GM18909 (cell line): ENCODE measurements around the gene SPDEF.

Source experiments
- ATAC-seq: cut with Tn5 transposase; IDR thresholded peaks from one replicate; pipeline ENCODE4 v1.9.1; 2021; ENCODE audit warnings: mild to moderate bottlenecking; ENCODE audit not compliant: unreplicated experiment, poor library complexity

Gene SPDEF

DNA sequence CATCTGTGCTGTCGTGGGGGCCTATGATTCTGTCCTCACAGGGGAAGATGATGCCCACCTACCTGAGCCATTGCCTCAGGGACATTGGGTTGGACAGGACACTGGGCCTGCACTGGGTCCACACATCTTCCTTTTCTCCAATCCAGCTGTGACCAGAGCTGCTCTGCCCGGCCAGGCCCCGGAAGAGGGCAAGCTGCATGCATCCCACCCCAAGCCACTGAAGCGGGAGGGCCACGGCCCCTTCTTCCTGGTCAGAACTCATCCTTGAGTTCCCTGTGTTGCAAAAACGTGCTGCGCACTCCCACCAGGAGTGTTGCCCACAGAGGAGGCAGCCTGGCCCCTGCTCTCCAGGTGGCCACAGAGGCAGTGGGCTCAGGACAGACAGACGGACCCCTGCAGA, 38.2 kb downstream of the SPDEF start:
- ATAC-seq = no peak

DNA sequence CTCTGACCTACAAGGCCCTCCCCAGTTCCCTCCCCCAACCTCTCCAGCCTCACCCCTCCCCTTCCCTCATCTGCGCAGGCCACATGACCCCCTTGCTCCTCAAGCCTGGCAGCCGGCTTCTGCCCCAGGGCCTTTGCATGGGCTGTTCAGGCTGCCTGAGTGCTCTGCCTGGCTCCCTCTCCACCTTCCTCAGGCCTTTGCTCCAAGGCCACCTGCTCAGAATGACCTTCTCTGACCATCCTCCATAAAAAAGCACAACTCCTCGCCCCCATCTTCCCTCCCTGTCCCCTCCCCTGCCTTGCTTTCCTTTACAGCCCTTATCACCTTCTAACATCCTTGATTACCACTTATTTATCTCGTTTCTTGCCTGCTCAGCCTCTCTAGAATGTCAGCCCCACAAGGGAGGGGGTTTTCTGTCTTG, 38.7 kb downstream of the SPDEF start:
- ATAC-seq = no peak

DNA sequence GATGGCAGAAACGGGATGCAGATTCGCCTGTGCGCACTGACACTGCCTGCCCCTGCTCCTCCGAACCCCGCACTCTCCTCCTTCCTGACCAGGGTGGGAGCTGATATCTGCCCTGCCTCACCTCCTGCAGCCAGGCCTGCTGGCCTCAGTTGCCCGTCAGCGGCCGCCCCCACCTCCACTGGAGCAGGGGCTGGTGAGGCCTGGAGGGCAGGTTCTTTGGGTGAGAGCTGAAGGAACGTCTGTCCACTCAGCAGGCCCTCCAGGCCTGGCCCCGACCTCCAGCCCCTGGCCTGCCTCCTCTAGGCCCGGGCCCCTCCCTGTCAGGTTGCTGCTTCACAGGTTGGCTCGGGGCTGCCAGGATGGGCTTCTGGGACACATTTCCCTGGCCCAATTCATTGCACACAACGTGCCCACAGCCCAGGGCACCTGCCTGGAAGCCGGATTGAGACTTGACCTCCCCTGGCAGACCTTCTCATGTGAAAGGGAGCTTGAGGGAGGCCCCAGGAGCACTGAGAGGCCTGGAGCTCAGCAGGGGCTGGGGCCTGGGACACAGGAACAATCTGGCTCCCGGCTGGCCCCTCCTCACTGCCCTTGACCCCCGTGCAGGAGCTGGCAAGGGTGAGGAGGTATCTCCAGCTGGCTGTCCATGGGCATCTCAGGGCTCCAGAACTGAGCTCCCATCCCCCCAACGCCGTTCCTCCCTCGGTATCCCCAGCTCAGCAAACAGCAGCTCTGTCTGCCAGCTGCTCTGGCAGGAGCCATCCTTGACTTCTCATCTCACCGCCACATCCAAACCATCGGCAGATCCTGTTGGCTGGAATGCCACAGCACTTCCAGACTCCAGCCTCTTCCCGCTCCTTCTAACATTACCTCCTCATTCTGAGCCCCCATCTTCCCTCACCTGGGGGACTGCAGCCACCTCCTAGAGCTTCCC, 39.5 kb downstream of the SPDEF start:
- no peak for ATAC-seq

DNA sequence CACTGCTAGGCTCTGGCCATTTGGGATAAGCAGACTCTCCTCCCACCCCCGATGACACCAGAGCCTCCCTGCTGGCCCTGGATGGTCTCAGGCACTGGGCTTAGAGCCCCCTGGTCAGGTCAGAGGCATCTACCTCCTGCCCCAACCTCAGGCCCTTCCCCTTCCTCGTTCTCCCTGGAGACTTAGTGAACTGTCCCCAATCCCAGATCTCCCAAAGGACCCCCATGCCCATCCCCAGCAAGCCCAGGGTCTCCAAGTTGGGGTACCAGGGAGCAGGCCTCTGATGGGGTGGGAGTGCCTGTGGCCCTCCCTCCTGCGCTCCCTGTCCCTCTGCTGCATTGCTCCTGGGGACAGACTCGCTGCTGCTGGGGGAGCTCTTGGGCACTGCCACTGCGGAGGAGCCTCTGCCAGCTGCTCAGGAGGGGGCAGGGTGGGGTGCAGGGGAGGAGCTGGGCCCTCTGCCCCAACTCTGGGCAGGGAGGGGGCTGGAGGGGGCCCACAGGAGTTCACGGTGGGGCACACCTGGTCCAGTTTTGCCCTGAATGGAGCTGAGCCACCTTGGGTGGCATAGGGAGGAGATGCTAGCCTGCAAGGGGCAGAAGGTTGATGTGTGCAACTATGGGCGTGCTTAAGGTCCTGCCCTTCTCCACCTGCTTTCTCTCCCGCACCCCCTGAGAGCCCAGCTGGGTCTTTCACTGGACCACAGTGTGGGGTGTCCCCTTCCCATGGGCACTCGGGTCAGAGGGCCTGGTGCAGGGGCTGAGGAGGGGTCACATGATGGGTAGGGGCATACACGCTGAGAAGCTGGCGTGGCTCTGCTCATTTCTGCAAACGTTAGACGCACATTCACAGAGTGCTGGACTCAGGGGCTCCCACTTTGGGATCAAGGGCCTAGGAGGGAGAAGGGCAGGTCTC, 40.4 kb downstream of the SPDEF start:
- ATAC-seq = no peak

DNA sequence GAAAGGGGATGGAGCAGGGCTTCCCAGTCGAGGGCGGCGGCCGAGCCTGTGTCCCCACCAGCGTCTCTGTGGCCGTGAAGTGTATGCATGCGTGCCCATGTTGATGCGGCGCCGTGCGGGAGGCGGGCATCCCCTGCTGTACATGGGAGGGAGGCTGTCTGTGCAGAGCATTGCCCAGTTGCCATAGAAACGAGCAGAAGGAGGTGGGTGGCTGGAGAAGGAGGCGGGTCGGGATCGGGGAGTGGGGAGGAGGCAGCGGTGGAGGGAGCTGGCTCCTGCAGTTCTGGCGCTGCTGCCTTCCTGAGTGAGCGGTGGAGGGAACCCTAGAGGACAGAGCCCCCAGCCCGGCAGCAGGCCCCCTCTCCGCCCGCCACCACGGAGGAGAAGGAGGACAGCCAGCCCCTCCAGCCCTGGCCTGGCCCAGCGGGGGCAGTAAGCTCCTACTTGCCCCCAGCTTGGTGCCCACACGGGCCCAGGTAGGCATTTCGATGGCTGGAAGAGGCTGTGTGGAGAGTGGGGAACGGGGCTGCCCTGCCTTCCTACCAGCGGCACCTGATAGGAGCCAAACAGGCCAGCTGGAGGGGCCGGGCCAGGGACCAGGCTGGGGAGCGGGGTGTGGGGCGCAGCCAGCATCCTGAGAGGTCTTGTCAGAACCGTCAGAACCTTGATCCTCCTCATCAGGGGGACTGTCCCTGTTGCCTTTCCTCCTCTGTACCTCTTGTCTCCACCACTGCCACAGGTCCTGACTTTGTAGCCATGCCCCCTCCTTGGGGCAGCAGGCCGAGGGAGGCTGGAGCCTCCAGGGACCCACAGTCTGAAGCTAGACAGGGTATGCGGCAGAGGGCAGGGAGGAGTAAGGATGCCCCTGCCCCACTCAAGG, 41.3 kb downstream of the SPDEF start:
- ATAC-seq = no peak

DNA sequence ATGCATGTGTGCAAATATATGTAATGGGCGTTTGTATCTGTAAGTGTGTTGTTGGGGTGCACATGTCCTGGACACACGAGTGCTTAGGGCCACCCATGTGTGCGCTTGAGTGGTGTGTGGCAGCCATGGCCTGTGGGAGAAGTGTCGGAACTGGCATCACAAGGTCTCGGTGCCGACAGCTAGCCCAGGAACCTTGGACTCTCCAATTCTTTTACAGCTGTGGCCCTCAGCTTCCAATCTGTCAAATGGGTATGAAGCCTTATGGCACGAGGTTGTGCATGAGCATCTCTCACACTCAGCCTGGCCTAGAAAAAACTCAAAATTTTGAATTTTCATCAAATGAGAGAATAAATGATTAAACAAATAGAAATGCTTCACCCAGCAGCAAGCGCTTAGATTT, 42.0 kb downstream of the SPDEF start:
- ATAC-seq = no peak

DNA sequence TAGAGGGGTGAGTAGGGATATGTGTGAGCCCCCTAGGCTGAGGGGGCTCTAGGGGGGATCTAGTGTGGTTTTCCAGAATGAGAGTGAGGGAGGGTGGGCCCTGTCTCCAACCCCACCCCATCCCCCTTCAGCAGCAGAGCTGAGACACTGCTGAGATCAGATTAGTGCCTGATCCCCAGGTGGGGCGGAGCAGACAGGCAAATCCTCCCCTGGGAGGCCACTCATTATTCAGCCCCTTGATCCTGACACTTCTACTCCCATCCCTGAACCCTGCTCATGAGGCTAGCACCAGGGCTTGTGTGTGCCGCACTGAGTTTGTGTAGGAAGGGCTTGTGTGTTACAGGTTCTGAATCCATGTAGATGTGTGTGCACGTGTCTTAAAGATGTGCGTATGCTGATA, 42.5 kb downstream of the SPDEF start:
- no peak for ATAC-seq

DNA sequence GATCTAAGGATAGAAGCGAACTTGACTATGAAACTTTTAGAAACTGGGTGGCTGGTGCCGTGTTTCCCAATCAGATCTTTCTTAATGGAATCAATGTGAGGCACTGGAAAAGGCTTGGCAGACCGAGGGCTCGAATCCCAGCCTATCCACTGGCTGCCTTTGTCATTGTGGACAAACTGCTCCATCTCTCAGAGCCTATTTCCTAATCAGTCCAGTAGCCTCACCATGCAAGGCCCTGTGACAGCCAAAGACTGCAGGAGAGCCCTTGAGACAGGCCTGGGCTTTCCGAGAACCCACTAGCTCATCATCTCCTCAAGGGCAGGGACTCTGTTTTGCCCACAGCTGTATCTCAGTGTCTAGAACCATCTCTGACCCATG, 43.4 kb downstream of the SPDEF start:
- ATAC-seq = no peak

DNA sequence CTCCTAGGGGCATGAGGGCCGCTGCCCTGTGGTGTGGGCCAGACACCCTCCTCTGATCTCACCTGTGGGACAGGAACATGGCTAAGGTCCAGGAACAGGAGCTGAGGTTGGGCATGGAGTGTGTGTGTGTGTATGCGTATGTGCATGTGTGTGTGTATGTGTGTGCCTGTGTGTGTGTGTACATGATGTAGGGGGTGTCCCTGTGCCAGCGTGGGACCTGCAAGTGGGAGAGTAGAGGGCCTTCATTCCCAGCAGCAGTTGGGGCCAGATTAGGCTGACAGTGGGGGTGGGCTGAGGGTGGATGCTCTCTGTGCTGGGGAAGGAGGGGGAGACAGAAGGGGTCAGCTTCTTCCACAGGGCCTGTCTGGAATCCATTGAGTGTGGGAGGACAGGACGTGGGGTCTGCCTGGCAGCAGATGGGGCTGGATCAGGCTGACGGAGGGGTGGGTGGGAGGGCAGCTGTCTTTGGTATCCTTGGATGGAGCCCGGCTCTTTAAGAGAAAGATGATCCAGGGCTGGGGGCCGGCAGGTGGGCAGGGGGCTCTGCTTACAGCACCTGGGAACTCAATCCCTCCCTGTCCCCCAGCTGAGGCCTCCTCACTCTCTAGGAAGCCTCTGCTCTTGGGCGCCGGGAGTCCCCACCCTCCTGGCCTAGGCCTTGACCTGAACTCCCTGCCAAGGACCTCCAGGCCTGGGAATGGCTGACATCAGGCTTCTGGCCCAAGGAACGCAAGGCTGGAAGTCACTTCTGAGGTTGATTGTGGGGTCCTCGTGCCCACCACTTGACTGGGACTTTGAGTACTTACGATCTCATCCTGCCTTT, 44.0 kb downstream of the SPDEF start:
- ATAC-seq = no peak

DNA sequence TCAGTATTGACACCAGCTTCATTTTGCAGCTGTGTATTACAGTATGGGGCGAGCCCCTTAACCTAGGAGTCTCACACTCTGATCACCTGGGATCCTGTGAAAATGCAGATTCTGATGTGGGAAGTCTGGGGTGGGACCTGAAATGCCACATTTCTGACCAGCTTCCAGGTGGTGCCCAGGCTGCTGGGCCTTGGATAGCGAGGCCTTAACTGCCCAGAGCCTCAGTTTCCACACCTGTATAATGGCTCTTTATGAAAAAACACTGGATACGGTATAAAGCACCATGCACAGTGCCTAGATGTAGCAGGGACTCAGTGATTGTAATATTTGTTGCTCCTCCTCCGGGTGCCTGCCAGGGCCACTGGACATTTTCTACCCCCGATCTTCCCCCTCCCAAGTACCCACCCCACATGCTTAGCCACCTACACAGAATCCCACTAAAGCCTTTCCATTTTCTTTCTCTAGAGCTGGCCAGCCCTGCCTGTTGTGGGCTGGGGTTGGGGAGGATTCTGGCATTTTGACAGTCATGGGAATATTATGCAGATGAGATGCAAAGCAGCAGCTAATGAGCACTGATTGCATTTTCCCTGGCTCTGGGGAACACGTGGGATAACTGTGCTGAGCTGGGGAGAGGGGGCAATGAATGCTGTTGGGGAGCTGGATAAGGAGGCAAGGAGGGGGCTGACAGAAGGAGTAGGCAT, 44.8 kb downstream of the SPDEF start:
- no peak for ATAC-seq

DNA sequence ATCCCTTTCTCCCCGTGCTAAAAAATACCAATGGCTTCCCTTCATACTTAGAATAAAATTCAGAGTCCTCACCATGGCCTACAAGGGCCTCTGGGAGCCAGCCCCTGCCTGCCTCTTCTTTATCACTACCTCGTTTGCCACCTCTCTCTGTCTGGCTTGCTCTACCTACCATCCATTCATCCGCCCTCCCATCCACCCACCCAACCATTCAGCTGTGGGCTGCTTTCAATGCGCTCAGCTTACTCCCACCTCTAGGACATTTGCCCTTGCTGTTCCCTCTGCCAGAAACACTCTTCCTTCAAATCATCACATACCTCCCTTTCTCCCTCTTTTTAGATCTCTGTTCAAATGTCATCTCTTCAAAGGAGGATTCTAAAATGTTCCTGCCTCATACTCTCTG, 45.8 kb downstream of the SPDEF start:
- no peak for ATAC-seq

DNA sequence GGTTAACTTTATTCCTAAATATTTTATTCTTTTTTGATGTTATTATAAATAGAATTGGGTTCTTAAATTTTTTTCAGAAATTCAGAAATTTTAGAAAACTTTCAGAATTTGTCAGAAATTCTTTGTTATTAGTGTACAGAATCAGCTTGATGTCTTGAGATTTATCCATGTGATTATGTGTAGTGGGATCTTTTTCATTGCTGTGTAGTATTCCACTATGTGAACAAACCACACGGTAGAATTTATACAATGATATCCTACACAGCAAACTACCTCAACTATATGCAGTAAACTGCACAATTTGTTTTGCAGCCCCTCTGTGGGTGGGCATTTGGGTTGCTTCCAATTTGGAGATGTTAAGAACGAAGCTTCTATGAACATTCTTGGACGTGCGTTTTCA, 46.3 kb downstream of the SPDEF start:
- ATAC-seq = no peak

DNA sequence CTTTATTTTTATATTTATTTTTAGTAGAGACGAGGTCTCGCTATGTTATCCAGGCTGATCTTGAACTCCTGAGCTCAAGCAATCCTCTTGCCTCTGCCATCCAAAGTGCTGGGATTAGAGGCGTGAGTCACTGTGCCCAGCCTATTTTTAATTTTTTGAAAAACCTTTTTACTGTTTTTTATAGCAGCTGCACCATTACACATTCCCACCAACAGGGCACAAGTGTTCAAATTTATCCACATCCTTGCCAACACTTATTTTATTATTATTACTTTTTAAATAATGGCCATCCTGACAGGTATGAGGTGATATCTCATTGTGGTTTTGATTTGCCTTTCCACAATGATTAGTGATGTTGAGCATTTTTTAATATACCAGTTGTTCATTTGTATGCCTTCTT, 47.7 kb downstream of the SPDEF start:
- ATAC-seq = no peak

DNA sequence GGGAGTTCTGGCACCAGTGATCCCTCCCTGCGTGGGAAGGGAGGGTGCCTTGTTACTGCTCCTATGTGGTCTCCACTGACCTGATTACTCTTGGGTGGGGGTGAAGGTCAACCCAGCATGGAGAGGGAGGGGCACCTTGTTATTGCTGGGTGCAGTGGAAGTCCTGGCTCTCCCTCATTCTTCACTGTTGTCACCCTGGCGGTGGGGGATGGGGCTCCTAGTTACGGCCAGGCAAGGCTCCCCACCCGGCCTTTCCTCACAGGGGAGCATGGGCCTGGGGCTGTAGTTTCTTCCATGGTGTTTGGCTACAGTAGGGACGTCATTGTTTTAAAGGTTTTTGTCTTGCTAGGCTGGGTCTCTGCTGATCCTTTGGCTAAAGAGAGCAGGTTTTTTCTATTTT, 49.4 kb downstream of the SPDEF start:
- ATAC-seq = no peak

DNA sequence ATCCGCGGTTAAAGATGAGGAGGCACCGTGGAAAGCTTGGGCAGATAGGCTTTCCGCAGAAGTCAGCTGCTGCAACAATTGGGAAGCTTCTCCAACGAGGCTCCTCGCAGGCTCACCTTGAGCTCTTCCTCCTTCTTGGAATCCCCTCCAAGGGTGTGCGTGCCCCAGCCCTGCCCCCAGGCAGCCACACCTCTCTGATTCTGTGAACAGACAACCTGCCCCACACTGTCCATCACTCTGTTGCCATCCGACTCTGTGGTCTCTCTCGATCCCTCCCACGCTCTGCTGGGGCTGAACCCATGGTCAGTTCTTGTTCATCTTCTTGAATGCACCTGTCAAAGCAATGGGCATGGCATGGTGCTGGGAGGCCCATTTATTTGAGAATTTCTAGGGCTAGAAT, 58.7 kb downstream of the SPDEF start:
- ATAC-seq = no peak

DNA sequence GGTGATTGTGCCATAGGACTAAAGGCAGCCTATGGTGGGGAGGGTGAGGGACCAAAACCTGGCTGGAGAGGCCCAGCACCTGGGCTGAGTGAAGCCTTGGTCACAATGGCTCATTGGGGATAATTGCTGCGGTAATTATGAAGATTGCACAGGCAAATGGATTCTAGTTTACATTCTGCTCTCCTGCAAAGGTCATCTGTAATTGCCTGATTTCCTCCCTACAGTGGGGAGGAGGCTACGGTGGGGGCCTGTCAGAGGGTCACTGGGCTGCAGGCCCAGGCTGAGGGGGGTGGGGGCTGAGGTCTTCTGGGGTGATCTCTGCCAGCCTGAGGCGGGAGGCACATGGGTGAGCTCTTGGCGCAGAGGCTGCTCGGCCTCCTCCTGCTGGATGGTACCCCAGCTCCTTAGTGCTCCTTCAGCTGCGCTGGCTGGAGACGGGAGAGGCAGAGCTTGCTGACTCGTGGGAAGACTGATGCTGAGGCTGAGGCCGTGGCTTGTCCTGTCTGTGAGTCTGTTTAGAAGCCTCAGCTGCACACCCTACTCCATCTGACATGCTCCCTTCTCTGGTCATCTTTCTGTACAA, 59.9 kb downstream of the SPDEF start:
- no peak for ATAC-seq

DNA sequence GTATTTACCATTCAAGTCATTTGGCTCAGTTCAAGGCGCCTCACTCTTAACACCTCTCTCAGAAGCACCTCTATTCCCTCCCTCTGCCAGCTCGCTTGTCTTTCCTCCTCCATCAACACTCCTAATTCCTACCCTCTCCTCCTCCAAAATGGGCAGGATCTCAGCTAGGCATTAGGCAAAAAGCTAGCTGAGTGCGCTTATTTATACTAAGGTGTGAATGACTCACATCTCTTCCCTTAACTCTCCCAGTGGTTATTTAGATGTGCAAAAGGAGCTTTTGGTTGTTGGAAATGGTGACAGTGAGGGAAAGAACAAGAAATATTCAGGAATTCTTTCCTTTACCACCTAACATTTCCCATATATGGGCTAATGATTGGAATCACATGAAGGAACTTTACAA, 61.2 kb downstream of the SPDEF start:
- ATAC-seq = no peak

DNA sequence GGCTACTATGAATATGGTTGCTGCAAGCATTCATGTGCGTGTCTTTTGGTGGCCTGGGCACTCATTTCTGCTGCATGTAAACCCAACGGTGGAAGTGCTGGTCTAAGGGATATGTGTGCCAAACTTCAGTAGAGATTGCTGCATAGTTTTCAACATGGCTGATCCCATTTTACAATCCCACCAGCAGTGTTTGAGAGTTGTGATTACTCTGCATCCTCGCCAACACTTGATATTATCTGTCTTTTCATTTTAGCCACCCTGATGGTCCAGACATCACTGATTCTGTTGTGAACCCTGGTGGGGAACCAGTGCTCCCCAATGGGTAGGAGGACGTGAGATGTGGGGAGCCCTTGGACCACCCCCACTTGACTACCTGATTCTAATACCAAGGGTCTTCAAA, 62.8 kb downstream of the SPDEF start:
- no peak for ATAC-seq

DNA sequence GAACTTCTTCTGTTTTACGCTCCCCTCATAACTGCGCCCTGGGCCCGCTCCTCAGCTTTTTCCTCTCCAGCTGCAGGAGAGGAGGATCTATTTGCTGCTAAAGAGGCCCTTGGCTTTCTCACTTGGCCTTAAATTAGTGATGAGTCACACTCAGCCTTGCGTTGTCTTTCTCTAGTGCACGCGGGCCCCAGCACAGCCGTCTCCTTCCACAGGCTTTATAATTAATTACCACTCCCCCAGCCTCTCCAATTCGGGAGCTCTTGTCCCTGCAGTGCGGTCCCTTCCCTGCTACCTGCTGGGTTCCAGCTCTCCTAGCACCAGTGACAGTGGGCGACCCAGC, 65.1 kb downstream of the SPDEF start:
- ATAC-seq = no peak
